LNCaP clone FGC (cell line): ENCODE data around the gene FOXP4.

ENCODE experiments used
- DNase-seq: peaks from one replicate; pipeline ENCODE4 v3.0.0-alpha.2; 2011; ENCODE audit warnings: low read depth
- H3K4me3 ChIP-seq: 2 replicates; pipeline ENCODE4 v1.5.1; 2011; ENCODE audit warnings: mild to moderate bottlenecking, low read depth, low read length, control low read depth
- CTCF ChIP-seq: IDR thresholded peaks from 2 replicates; pipeline ENCODE4 v1.5.1; 2012; ENCODE audit warnings: mild to moderate bottlenecking; ENCODE audit not compliant: control insufficient read depth, insufficient read depth; ENCODE audit errors: extremely low read depth

The FOXP4 gene

GRCh38 chr6:41538556-41539182 is 7.5 kb upstream of the FOXP4 start:
- DNase-seq: no peak
- TF ChIP-seq CTCF: no peak
- no peak overlapping the region for H3K4me3 ChIP-seq

GRCh38 chr6:41539204-41539603 is 7.0 kb upstream of the FOXP4 start:
- TF ChIP-seq CTCF: no peak
- no peak for DNase-seq
- no peak overlapping the region for H3K4me3 ChIP-seq

GRCh38 chr6:41541364-41541763 is 4.8 kb upstream of the FOXP4 start:
- DNase-seq: no peak
- no peak for TF ChIP-seq CTCF
- H3K4me3 ChIP-seq: no peak overlapping the region

GRCh38 chr6:41543087-41543486 is 3.1 kb upstream of the FOXP4 start:
- DNase-seq: no peak
- no peak overlapping the region for H3K4me3 ChIP-seq
- no peak for TF ChIP-seq CTCF

- H3K4me3 ChIP-seq: peak overlapping the region; percentile 73
- DNase-seq: no peak
- no peak for TF ChIP-seq CTCF
Observed at GRCh38 chr6:41545247-41545702, 906 bp upstream of the FOXP4 start.

- no peak for DNase-seq
- peak overlapping the region; percentile 73 for H3K4me3 ChIP-seq
- TF ChIP-seq CTCF: no peak
Observed at GRCh38 chr6:41546475-41546865, 289 bp downstream of the FOXP4 start.
